Hypothalamus (tissue), 51 donors: ENCODE data around the gene SRRM4.

ENCODE experiments used
- DNase-seq, 51 donors: peaks; one replicate each; lab custom pipeline; 2025; lab: John Stamatoyannopoulos, UW

SRRM4 gene, protein sequence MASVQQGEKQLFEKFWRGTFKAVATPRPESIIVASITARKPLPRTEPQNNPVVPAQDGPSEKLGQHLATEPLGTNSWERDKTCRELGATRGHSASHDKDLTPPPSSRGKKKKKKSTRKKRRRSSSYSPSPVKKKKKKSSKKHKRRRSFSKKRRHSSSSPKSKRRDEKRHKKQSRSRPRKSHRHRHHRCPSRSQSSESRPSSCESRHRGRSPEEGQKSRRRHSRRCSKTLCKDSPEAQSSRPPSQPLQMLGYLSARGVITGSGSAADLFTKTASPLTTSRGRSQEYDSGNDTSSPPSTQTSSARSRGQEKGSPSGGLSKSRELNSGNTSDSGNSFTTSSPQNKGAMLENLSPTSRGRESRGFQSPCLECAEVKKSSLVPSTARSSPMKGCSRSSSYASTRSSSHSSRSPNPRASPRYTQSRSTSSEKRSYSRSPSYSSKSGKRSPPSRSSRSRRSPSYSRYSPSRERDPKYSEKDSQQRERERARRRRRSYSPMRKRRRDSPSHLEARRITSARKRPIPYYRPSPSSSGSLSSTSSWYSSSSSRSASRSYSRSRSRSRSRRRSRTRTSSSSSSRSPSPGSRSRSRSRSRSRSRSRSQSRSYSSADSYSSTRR

GRCh38 chr12:118981285-118982211, at the start of gene SRRM4:
SRRM4 (plus strand) TSS chr12:118981541; CDS start chr12:118981883, 342 bp downstream.
- DNase-seq: peak in 38 of 51 donors; percentile 4 to 82 (median 36)

DNA sequence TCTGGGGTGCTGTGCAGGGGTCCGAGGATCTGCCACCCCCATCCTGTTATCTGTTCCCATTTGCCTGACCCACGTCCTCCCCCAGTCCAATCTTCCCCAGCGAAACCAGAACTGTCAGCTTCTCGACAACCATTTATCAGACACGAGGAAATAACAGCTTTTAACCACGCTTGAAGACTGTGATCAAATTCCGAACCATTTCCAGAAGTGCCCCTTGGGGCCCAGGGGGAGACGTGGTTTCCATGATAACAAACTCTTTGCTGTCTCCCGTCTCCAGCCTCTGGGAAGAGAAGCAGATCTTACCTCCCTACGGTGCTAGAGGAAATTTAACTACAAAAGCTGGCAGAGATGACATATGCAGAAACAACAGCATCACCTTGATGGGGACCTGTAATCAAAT, 35.1 kb upstream of the SRRM4 start:
- DNase-seq: no peak

- no peak for DNase-seq
Observed at GRCh38 chr12:118958520-118958919, 22.8 kb upstream of the SRRM4 start.

GRCh38 chr12:118959348-118959747, 22.0 kb upstream of the SRRM4 start:
- DNase-seq: peak in 1 of 51 donors; percentile 34

DNA sequence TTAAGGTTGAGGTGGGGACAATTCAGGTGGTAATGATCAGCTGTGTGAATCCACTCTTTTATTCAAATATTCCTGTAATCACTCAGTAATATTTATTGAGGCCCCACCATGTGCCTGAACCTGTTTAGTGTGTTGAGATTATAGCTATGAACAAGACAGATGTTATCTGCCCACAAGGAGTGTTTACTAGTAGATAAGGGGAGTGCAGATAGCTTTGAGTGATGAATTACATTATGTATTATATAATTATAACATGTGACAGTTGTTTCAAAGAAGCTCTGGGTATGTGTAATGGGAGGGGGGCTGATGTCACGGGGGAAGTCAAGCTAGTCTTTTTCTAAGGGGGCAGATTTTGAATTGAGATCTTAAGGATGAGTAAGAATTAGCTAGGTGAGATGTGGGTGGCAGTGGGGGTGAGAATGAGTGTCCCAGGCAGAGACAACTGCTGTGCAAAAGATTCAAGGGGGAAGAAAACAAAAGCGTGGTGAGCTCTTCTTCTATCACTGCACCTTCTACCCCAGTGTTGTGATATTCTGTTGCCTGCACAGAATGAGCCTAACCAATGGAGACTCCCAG, 21.3 kb upstream of the SRRM4 start:
- DNase-seq: peak in 2 of 51 donors; percentile 1 to 32

DNA sequence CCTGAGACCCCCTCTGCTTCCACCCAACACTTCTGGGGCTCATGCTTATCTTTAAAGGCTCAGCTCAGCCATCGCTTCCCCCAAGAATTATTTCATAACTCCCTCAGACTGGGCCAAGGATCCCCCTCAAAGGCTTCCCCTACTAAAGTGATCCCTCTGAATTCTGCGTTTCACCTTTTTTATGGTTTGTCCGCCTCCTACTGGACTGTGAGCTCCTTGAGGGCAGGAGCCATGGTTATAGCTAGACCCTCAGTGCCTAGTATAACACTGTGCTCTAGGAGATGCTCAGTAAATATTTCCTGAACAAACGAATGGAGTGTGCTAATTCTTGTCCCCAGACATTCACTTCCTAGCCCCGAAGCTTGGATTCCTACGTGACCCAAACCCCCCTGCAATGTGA, 20.5 kb upstream of the SRRM4 start:
- DNase-seq: no peak

- no peak for DNase-seq
Observed at GRCh38 chr12:118964988-118965387, 16.4 kb upstream of the SRRM4 start.

GRCh38 chr12:118970856-118971255, 10.5 kb upstream of the SRRM4 start:
- DNase-seq: no peak

GRCh38 chr12:118972982-118973381, 8.4 kb upstream of the SRRM4 start:
- no peak for DNase-seq

DNA sequence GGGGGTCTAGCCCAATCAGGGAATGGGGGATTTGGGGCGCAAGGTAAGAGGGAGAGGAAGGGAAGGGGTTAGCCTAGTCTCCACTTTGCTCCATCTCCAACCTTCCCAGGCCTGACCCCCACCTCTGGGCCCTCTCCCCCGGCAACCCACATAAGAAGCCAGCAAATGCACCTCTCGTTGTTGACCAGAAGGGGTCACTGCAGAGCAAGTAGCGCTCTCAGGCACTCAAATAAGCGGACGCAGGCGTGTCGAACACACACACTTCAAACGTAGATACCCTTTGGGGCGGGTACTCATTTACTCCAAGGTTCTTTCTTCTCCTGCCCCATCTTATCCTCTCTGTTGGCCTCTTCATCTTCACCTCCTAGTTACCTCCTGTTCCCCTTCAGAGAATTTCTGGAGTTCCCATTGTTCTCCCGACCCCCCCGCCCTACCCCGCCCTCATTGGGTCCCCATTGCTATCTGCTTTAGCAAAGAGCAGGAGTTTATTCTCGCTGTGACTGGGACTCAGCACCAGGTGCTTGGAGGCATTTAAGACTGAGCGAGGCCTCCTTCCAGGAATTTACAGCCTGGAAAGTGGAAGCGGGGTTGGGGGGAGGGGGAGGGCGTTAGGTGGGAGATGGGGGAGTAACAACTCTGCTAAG, 1.5 kb upstream of the SRRM4 start:
- DNase-seq: peak in 35 of 51 donors; percentile 1 to 76 (median 14)

- peak in 16 of 51 donors; percentile 0 to 60 (median 8) for DNase-seq
Observed at GRCh38 chr12:118980407-118981014, 830 bp upstream of the SRRM4 start.

GRCh38 chr12:118982302-118982701, 961 bp downstream of the SRRM4 start:
- peak in 1 of 51 donors; percentile 11 for DNase-seq

DNA sequence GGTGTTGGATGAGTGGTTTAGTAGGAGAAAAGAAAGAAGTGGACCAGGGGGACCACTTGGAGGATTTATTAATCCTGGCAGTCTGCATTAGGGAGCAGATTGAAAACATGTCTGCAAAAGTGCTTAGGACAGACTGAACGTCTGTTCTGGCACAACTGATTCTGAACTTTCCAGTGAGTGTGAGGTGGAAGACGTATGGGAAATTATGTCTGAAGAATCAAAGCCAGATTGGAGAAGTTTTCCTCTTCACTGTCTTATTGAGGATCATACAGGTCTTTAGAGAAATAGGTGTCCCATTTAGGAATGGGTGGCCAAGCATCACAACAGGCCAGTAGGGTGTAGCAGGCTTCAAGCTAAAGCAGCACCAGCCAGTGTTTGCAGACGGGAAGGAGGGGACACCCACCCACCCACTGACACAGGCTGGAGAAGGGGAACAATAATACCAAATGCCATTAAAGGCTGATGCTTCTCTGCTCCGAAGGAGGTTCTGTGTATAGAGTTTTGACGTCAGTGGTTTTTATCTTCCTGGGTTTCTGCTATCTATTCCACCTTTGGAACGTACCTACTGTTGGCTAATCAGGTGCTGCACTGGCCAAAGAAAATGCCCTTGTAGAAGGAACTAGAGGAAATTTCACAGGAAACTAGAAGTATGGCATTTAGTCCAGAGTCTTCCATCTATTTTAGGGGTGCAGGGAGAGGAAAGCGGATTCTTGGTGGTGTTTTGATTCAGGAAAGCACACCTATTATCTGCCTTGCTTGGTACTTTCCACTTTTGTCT, 1.8 kb downstream of the SRRM4 start:
- peak in 2 of 51 donors; percentile 2 to 5 for DNase-seq

DNA sequence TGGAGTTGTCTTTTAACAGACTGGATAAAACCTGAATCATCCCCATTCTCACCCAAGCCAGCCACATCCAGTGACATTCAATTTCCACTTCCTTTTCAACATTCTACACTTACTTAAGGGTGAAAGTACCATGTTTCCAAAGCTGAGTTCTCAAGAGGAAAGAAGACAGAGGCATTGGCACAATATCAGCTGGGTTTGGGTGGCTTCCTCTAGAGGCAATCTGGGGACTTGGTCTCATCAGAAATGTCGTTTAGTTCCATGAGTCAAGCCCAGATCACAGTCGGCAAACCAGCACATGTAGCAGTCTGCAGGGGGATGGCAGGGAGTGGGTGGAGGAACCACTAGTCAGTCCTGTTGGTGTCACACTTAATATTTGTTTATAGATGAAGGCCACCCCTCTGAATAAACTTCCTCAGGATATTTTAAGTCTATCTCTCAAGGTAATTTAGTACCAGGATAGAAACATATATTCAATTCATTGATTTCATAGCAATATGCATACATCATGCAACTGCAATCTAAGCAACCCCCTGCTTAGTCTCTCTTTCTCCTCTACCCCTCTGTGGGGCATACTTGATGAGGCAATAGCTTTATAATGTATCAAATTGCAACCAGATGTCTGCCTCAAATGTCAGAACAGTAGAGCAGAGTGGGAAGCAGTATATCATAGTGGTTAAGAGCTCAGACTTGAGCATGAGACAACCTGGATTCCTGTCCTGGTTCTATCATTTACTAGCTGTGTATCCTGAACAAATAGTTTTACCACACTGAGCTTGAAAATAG, 3.0 kb downstream of the SRRM4 start:
- DNase-seq: peak in 1 of 51 donors; percentile 32

GRCh38 chr12:118986050-118986449, 4.7 kb downstream of the SRRM4 start:
- DNase-seq: no peak

DNA sequence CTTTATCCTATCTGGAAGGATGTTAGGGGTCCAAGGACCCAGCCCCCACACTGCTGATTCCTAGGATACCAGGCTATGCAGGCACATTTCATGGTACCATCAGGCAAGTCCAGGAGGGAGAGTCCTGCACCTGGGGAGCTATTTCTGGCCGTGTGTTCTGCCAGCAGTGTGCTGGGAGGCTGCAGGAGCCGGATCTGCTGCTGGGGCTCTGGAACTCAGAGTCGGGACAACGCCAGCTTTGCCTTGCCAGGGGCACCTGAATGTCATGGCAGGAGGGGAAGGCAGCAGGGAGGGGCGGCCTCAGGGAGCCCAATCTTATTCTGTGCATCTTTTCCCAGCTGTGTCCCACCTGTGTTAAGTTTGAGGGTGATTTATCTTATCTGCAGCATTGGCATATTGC, 17.8 kb downstream of the SRRM4 start:
- DNase-seq: no peak

GRCh38 chr12:119005085-119005484, 23.7 kb downstream of the SRRM4 start:
- no peak for DNase-seq

- DNase-seq: no peak
Observed at GRCh38 chr12:119005913-119006312, 24.6 kb downstream of the SRRM4 start.
